ENCODE measurements around the gene TMEM140.

GRCh38 chr7:135169141-135169963 is 21.5 kb downstream of the TMEM140 start:
- TF ChIP-seq POLR2A (IDR thresholded peaks at IDR 0.05) (no peak), CTCF (IDR thresholded peaks at IDR 0.05) (no peak)
